Measurements from ENCODE around the gene CLTCL1.
A peak's percentile ranks its signal among the peaks of the same experiment; 100 is the strongest.
"Not testable (repeated sequence)": the region's sequence is repeated elsewhere in the genome, so short reads cannot be mapped to it uniquely, and the experiment has no call there.

The CLTCL1 gene

GRCh38 chr22:19291580-19292457 is at the start of gene CLTCL1:
Gene CLTCL1 (minus strand): TSS chr22:19291719. CDS start chr22:19291641, 78 bp downstream.
- DNase-seq, result peak; percentile 35 to 70

DNA sequence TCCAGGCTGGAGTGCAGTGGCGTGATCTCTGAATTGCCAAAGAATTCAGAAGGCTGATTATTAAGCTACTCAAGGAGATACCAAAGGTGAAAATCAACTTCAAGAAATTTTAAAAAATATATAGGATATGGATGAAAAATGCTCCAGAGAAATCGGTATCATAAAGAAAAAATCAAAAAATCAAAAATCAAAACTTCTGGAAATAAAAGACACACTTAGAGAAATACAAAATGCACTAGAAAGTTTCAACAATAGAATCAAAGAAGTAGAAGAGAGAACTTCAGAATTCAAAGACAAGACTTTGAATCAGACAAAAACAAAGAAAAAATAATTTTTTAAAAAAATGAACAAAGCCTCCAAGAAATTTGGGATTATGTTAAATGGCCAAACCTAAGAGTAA is 45.6 kb upstream of the CLTCL1 start:
- no peak for DNase-seq

DNA sequence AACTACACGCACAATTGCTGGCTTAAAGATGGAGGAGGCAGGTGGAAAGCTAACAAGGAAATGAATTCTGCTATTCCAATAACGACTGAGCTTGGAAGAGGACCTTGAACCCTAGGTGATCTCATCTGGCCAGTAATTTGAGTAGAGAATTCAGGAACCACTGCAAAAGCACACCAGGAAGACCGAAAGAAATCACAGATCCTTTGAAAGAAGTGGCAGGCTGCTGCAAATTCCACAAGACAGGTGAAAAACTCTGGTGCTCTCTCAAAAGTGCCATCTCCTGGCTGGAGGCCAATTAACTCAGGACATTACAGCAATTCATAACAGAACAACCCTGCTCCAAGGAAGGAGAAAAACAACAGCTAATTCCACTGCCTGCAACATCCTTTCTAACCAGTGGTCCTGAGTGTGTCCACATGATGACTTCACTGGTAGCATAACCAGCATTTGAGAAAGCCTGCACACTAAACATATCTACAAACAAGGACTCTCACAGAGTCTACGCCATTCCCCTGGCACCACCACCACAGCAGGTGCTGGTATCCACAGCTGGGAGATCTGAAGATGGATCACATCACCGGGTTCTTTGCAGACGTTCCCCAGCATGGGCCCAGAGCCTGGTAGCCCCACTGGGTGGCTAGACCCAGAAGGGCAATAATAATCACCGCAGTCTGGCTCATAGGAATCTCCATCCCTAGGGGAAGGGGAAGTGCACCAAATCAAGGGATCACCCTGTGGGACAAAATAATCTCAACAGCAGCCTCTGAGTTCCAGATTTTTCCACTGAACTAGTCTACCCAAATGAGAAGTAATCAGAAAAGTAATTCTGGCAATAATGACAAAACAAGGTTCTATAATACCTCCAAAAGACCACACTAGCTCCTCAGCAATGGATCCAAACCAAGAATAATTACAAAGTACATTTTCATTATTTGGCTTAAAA is 44.9 kb upstream of the CLTCL1 start:
- DNase-seq, result no peak

GRCh38 chr22:19331975-19332374 is 40.5 kb upstream of the CLTCL1 start:
- DNase-seq, result no peak

GRCh38 chr22:19331474-19331873 is 40.0 kb upstream of the CLTCL1 start:
- DNase-seq, result no peak

GRCh38 chr22:19330865-19331418 is 39.4 kb upstream of the CLTCL1 start:
- no peak for DNase-seq

DNA sequence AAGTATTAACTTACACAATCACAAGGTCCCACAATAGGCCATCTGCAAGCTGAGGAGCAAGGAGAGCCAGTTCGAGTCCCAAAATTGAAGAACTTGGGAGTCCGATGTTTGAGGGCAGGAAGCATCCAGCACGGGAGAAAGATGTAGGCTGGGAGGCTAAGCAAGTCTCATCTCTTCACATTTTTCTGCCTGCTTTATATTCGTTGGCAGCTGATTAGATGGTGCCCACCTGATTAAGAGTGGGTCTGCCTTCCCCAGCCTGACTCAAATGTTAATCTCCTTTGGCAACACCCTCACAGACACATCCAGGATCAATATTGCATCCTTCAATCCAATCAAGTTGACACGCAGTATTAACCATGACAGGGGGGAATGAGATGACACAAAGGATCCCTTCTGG is 38.7 kb upstream of the CLTCL1 start:
- not testable (repeated sequence) for DNase-seq

- DNase-seq, result no peak
Observed at GRCh38 chr22:19329454-19329853, 37.9 kb upstream of the CLTCL1 start.

- no peak for DNase-seq
Observed at GRCh38 chr22:19325296-19325948, 33.9 kb upstream of the CLTCL1 start.

- DNase-seq, result not testable (repeated sequence)
Observed at GRCh38 chr22:19323420-19323819, 31.9 kb upstream of the CLTCL1 start.

DNA sequence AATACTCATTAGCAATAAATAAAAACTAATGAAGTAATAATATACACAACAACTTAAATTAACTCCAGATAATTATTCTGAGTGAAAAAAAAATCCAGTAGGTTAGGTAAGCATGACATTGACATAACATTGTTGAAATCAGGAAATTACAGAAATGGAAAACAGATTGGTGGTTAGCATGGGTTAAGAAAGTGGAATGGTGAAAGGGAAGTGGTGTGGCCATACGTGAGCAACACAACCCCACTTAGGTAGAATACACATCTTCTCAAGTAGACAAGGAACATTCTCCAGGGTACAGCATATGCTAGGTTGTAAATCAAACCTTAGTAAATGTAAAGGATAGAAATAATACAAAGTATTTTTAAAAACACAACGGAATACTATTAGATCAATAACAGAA is 30.2 kb upstream of the CLTCL1 start:
- no peak for DNase-seq

DNA sequence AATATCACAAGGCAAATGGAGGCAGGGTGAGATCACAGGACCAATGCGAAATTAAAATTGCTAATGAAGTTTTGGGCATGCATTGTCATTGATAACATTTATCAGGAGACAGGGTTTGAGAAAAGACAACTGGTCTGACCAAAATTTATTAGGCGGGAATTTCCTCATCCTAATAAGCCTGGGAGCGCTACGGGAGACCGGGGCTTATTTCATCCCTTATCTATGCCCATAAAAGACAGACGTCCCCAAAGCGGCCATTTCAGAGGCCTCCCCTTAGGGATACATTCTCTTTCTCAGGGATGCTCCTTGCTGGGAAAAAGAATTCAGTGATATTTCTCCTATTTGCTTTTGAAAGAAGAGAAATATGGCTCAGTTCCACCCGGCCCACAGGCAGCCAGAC is 28.6 kb upstream of the CLTCL1 start:
- not testable (repeated sequence) for DNase-seq

DNA sequence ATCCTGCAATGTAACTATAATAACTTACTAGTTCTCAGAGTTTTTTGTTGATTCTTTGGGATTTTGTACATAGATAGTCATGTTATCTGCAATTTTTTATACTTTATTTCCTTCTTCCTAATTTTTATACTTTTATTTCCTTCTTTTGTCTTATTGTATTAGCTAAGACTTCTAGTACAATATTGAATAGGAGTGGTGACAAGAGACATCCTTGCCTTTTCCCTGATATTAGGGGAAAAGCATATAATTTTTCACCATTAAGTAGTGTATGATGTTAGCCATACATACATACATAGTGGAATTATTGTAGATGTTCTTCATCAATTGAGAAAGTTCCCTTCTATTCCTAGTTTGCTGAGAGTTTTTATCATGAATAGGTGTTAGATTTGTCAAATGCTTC is 27.8 kb upstream of the CLTCL1 start:
- no peak for DNase-seq

GRCh38 chr22:19317865-19318264 is 26.3 kb upstream of the CLTCL1 start:
- DNase-seq, result no peak

DNA sequence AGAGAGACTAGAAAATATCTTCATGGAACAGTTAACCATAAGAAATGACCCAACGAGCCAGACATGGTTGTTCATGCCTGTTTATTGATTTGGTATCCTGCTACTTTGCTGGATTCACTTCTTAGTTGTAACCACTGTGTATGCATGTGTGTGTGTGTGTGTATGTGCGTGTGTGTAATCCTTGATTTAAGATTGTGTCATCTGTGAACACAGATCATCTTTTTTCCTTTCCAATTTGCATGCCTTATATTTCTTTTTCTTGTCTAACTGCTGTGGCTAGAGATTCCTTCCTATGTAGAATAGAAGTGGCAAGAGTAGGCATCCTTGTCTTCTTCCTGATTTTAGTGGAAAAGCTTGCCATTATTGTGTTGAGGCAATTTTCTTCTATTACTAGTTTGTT is 16.4 kb upstream of the CLTCL1 start:
- no peak for DNase-seq

GRCh38 chr22:19306535-19306934 is 15.0 kb upstream of the CLTCL1 start:
- not testable (repeated sequence) for DNase-seq

GRCh38 chr22:19304547-19304946 is 13.0 kb upstream of the CLTCL1 start:
- DNase-seq, result no peak

DNA sequence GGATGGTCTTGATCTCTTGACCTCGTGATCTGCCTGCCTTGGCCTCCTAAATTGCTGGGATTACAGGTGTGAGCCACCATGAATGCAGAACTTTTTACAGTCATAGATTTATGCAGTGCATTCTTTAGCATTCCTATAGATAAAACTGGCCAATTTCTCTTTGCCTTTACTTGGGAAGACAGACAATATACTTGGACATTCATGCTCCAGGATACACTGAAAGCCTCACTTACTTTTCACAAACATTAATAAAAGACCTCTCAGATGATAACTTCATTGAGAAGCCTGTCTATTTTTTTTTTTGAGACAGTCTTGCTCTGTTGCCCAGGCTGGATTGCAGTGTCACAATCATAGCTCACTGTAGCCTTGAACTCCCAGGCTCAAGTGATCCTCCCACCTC is 12.3 kb upstream of the CLTCL1 start:
- no peak for DNase-seq

DNA sequence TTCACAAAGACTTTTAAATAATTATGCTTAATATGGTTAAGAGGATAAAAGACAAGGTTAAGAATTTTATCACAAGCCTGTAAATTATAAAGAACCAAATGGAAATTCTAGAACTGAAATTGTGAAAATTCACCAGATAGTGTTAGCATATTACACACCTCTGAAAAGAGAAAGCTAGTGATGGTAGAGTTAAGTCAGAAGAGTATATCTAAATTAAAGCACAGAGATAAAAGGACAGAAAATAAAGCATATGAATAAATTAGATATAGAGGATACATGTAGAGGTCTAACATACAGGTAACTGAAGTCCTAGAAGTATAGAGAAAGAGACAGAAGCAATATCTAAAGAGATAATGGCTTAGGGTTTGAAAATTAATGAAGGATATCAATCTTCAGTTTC is 4.2 kb upstream of the CLTCL1 start:
- DNase-seq, result no peak

- DNase-seq, result no peak
Observed at GRCh38 chr22:19292458-19293230, 1.1 kb upstream of the CLTCL1 start.

DNA sequence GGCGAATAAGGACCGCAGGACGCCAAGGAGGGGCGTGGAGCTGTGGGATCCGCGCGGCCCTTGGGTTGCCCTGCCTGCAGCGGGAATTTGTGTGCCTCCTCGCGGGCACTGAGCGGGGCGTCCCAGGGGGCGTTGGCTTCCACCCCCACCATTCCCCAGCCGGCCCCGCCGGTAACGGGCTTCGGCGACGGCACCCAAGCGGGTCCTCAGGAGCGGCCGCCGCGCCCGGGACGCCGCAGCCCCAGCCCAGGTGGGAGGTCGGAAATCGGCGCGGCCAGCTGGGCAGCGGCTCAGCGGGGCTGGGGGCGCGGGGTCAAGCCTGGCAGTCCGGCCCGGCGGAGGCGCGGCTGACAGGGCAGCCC is 320 bp downstream of the CLTCL1 start:
- peak in 1 of 2 donors; percentile 22 for DNase-seq
